GM23248 (cell line): ENCODE data around the gene PCBD1.

Experiments used
- EZH2 ChIP-seq: fragments of 200-600 bp; sonication (generic); IDR thresholded peaks from 2 replicates; pipeline ENCODE4 v1.6.1; 2018; ENCODE audit warnings: antibody characterized with exemption, mild to moderate bottlenecking; ENCODE audit not compliant: insufficient read depth, poor library complexity, severe bottlenecking
- EZH2phosphoT487 ChIP-seq: fragments of 200-600 bp; sonication (generic); IDR thresholded peaks from 2 replicates; pipeline ENCODE4 v1.6.1; 2018; ENCODE audit warnings: antibody characterized with exemption, moderate library complexity, mild to moderate bottlenecking, low read depth; ENCODE audit not compliant: insufficient read depth

DNA sequence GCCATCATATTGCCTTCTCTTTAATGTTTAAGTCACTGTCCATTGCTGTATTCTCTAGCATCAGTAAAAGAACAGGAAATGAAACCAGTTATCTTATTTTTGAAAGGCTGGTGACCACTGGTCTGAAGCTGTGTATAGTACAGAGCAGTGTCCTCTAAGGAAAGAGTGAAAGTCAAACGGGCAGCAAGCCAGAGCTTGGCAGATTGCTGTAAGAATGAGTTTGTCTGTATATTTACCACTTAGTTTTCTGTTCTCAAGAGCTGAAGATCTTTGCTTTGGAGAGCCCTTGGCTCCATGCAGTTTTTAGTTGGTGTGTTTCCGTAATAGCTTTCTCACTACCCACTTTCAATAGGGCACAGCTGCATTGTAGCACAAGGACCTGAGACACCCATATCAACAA, 31.9 kb downstream of the PCBD1 start:
- no peak for TF ChIP-seq EZH2phosphoT487
- TF ChIP-seq EZH2: no peak
